Stromal cell of bone marrow (primary cell): ENCODE data around the gene PGRMC2.

Experiments
- DNase-seq: peaks from one replicate; pipeline ENCODE4 v3.0.0-alpha.2; 2012; ENCODE audit warnings: low read depth

Gene PGRMC2

GRCh38 chr4:128287141-128287870 lies at the start of gene PGRMC2:
PGRMC2 (minus strand) TSS chr4:128287813; CDS start chr4:128287790, 23 bp downstream.
- DNase-seq = no peak

- DNase-seq = no peak
Measured at GRCh38 chr4:128335541-128335940, 47.9 kb upstream of the PGRMC2 start.

- no peak for DNase-seq
Measured at GRCh38 chr4:128334256-128334655, 46.6 kb upstream of the PGRMC2 start.

GRCh38 chr4:128333309-128334018 lies 45.9 kb upstream of the PGRMC2 start:
- DNase-seq = no peak

GRCh38 chr4:128332081-128332480 lies 44.5 kb upstream of the PGRMC2 start:
- no peak for DNase-seq

GRCh38 chr4:128329638-128330037 lies 42.0 kb upstream of the PGRMC2 start:
- DNase-seq = no peak

GRCh38 chr4:128328106-128328505 lies 40.5 kb upstream of the PGRMC2 start:
- no peak for DNase-seq

GRCh38 chr4:128323401-128323800 lies 35.8 kb upstream of the PGRMC2 start:
- no peak for DNase-seq

- DNase-seq = no peak
Measured at GRCh38 chr4:128322986-128323385, 35.4 kb upstream of the PGRMC2 start.

- no peak for DNase-seq
Measured at GRCh38 chr4:128322311-128322710, 34.7 kb upstream of the PGRMC2 start.

- DNase-seq = no peak
Measured at GRCh38 chr4:128320656-128321055, 33.0 kb upstream of the PGRMC2 start.

- no peak for DNase-seq
Measured at GRCh38 chr4:128315756-128316520, 28.3 kb upstream of the PGRMC2 start.

GRCh38 chr4:128311659-128312403 lies 24.2 kb upstream of the PGRMC2 start:
- no peak for DNase-seq

- DNase-seq = no peak
Measured at GRCh38 chr4:128310266-128310697, 22.7 kb upstream of the PGRMC2 start.

GRCh38 chr4:128309585-128309984 lies 22.0 kb upstream of the PGRMC2 start:
- no peak for DNase-seq

- DNase-seq = no peak
Measured at GRCh38 chr4:128308986-128309385, 21.4 kb upstream of the PGRMC2 start.

- DNase-seq = no peak
Measured at GRCh38 chr4:128307123-128307571, 19.5 kb upstream of the PGRMC2 start.

- DNase-seq = no peak
Measured at GRCh38 chr4:128305942-128306341, 18.3 kb upstream of the PGRMC2 start.

- no peak for DNase-seq
Measured at GRCh38 chr4:128303986-128304385, 16.4 kb upstream of the PGRMC2 start.

GRCh38 chr4:128303405-128303785 lies 15.8 kb upstream of the PGRMC2 start:
- DNase-seq = no peak

GRCh38 chr4:128301979-128302378 lies 14.4 kb upstream of the PGRMC2 start:
- DNase-seq = no peak

GRCh38 chr4:128299848-128300247 lies 12.2 kb upstream of the PGRMC2 start:
- DNase-seq = no peak
